ENCODE data around the gene UNC13A.

GRCh38 chr19:17590866-17591265 lies 97.3 kb downstream of the UNC13A start:
- no peak for TF ChIP-seq CTCF (IDR thresholded peaks at IDR 0.05)
- no peak for TF ChIP-seq ZFX (IDR thresholded peaks at IDR 0.05; ENCODE audit: borderline replicate concordance)

Measured in 22Rv1 (cell line).